ENCODE measurements around the gene SLAMF8. TPM values are rescaled to one million over a fixed set of nuclear protein-coding genes. Genes with fewer than 3 reads are reported as not detected.
A peak's percentile ranks its signal among the peaks of the same experiment; 100 is the strongest.

The SLAMF8 gene
- total and polyA plus RNA-seq, 7 experiments from 2014 or later, result 0.27 to 1.7 (median 1.3) TPM; not detected in 2

DNA sequence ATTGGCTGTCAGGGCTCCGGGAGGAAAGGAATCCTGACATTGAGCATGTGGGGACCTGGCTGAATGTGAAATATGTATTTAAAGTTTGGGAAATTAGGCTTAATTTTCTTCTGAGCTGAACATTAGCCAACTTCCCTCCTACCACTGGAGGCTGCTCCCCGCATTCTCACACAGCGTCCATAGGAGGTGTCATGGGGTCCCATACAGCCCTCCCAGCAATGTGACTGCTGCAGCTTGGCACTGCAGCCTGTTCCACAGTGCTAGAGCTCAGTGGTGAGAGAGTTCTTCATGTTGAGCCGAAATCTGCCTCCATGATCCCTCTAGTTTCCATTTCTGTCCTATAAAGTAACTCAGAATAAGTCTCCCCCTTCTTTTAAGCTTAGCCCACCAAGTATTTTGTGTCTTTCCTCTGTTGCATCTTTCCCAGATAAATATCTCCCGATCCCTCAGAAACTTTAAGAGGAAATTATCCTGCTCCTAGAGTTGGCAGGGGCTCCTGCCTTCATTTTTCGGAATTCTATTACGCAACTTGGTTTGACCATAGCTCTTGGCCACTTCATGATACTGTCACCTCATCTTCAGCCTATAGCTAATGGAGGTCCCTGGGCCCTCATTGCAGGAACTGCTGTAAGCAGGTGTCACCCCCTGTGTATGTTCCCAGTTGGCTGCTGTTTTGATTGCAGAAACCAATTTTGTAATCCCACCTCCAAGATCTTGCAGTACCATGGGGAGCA is 22.6 kb upstream of the SLAMF8 start:
- intact Hi-C loops (cut with micrococcal nuclease), result no loop called here
- no peaks in the 10 kb centered on the region for H3K27me3 ChIP-seq (ENCODE audit: control insufficient read depth in 2 of 2, insufficient read depth in 2 of 2, low read length in 2 of 2)
- Mint-ChIP-seq H3K4me1 (peaks cover 13 to 31% (median 16%) of the 10 kb centered on the region in 7 donors), H3K36me3 (no peaks in the 10 kb centered on the region), H3K4me3 (peak overlapping the region in 2 of 10 donors; percentile 1 to 63), H3K27me3 (peaks cover 0 to 76% (median 8%) of the 10 kb centered on the region in 5 donors), H3K9me3 (peaks cover 0 to 3% (median 0%) of the 10 kb centered on the region in 11 donors), H3K27ac (no peak overlapping the region)
- no peaks in the 10 kb centered on the region for H3K36me3 ChIP-seq (ENCODE audit: control insufficient read depth in 2 of 3, insufficient read depth in 3 of 3, low read length in 3 of 3)
- ChIA-PET CTCF (interaction anchor here (12.2 kb wide), 1 partner anchor 89 kb away, joined by 226 read pairs; no protein-coding TSS in a partner anchor), POLR2A (interaction anchor here (0.5 kb wide), 1 partner anchor 223 kb away, joined by 3 read pairs; no protein-coding TSS in a partner anchor)
- DNase-seq, result no peak
- no peak overlapping the region for H3K27ac ChIP-seq (ENCODE audit: low read depth, low read length)
- H3K9me3 ChIP-seq (ENCODE audit: control insufficient read depth in 2 of 3, low read length in 3 of 3), result no peaks in the 10 kb centered on the region
- H3K4me3 ChIP-seq (ENCODE audit: low read length), result no peak overlapping the region
- no peak for ATAC-seq
- peaks cover 8 to 71% of the 10 kb centered on the region in 2 donors for H3K4me1 ChIP-seq (ENCODE audit: control insufficient read depth in 2 of 2, insufficient read depth in 2 of 2, low read length in 2 of 2)

DNA sequence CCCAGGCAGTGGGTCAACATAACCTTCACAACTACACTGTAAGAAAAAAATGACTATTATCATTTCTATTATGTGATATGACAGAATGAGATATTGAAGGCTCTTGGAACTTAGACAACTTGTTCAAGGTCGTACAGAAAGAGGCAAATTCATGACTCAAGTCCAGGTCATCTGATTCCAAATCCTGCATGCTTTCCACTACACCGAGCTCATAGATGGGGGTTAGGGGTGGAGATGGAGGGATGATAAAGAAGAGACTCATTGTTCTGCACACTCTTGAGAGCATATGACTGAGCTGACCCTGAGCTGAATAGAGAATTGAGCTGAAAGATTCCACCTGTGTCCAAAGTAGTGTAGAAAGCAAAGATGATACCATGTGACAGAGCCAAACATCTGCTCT is 21.7 kb upstream of the SLAMF8 start:
- H3K9me3 Mint-ChIP-seq, result peaks cover 0 to 3% (median 0%) of the 10 kb centered on the region in 11 donors
- Histone ChIP-seq H3K27ac (ENCODE audit: low read depth, low read length) (no peak overlapping the region), H3K4me3 (ENCODE audit: low read length) (no peak overlapping the region), H3K9me3 (ENCODE audit: control insufficient read depth in 2 of 3, low read length in 3 of 3) (no peaks in the 10 kb centered on the region), H3K36me3 (ENCODE audit: control insufficient read depth in 2 of 3, insufficient read depth in 3 of 3, low read length in 3 of 3) (no peaks in the 10 kb centered on the region), H3K4me1 (ENCODE audit: control insufficient read depth in 2 of 2, insufficient read depth in 2 of 2, low read length in 2 of 2) (peaks cover 6 to 63% of the 10 kb centered on the region in 2 donors), H3K27me3 (ENCODE audit: control insufficient read depth in 2 of 2, insufficient read depth in 2 of 2, low read length in 2 of 2) (no peaks in the 10 kb centered on the region)
- no peaks in the 10 kb centered on the region for H3K36me3 Mint-ChIP-seq
- POLR2A ChIA-PET, result interaction anchor here (0.5 kb wide), 1 partner anchor 222 kb away, joined by 3 read pairs; no protein-coding TSS in a partner anchor
- DNase-seq (no peak), ATAC-seq (no peak)
- peak overlapping the region in 1 of 9 donors; percentile 28 for H3K27ac Mint-ChIP-seq
- CTCF ChIA-PET, result interaction anchor here (12.2 kb wide), 1 partner anchor 88 kb away, joined by 226 read pairs; no protein-coding TSS in a partner anchor
- intact Hi-C loops (cut with micrococcal nuclease), result no loop called here
- H3K4me1 Mint-ChIP-seq, result peaks cover 10 to 26% (median 12%) of the 10 kb centered on the region in 7 donors
- H3K4me3 Mint-ChIP-seq, result no peak overlapping the region
- peaks cover 0 to 74% (median 8%) of the 10 kb centered on the region in 5 donors for H3K27me3 Mint-ChIP-seq

DNA sequence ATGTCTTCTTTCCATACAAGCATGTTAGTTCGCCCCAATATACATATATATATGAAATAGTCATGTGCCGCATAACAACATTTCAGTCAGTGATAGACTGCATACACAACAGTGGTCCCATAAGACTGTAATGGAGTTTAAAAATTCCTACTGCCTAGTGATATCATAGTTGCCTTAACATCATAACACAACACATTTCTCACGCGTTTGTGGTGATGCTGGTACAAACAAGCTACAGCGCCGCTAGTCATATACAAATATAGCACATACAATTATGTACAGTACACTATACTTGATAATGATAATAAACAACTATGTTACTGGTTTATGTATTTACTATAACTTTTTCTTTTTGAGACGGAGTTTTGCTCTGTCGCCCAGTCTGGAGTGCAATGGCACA is 10.7 kb upstream of the SLAMF8 start:
- H3K27me3 Mint-ChIP-seq, result peaks cover 0 to 39% (median 0%) of the 10 kb centered on the region in 5 donors
- H3K9me3 ChIP-seq (ENCODE audit: control insufficient read depth in 2 of 3, low read length in 3 of 3), result no peaks in the 10 kb centered on the region
- ChIA-PET CTCF (no interaction called here), POLR2A (no interaction called here)
- no peak overlapping the region for H3K4me3 ChIP-seq (ENCODE audit: low read length)
- DNase-seq (no peak), ATAC-seq (no peak)
- no peaks in the 10 kb centered on the region for H3K27me3 ChIP-seq (ENCODE audit: control insufficient read depth in 2 of 2, insufficient read depth in 2 of 2, low read length in 2 of 2)
- no peaks in the 10 kb centered on the region for H3K9me3 Mint-ChIP-seq
- no peak overlapping the region for H3K27ac Mint-ChIP-seq
- H3K4me1 ChIP-seq (ENCODE audit: control insufficient read depth in 2 of 2, insufficient read depth in 2 of 2, low read length in 2 of 2), result no peaks in the 10 kb centered on the region
- H3K36me3 ChIP-seq (ENCODE audit: control insufficient read depth in 2 of 3, insufficient read depth in 3 of 3, low read length in 3 of 3), result no peaks in the 10 kb centered on the region
- no peaks in the 10 kb centered on the region for H3K36me3 Mint-ChIP-seq
- H3K4me3 Mint-ChIP-seq, result no peak overlapping the region
- intact Hi-C loops (cut with micrococcal nuclease), result no loop called here
- H3K27ac ChIP-seq (ENCODE audit: low read depth, low read length), result no peak overlapping the region
- H3K4me1 Mint-ChIP-seq, result peaks cover 0 to 5% (median 0%) of the 10 kb centered on the region in 7 donors

DNA sequence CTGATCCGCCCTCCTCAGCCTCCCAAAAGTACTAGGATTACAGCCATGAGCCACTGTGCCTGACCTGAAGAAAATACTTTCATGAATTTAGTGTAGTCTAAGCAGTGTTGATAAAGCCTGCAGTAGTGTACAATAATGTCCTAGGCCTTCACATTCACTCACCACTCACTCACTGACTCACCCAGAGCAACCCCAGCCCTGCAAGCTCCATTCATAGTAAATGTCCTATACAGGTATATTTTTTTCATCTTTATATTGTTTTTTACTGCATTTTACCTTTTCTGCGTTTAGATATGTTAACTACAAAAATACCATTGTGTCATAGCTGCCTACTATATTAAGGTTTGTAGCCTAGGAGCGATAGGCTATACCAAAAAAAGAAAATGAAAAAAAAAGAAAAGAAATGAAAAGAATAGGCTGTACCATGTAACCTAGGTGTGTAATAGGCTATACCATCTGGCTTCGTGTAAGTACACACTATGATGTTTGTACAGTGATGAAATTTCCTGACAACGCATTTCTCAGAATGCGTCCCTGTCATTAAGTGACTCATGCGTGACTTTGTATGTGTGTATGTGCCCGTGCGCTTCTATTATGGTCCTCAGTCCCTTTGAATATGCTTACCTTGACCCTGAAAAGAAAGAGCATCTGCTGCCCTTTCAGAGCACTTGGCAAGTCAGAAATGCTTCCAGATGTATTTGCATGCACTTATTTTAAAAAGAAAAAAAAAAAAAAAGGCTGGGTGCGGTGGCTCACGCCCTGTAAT is 9.2 kb upstream of the SLAMF8 start:
- POLR2A ChIA-PET, result no interaction called here

DNA sequence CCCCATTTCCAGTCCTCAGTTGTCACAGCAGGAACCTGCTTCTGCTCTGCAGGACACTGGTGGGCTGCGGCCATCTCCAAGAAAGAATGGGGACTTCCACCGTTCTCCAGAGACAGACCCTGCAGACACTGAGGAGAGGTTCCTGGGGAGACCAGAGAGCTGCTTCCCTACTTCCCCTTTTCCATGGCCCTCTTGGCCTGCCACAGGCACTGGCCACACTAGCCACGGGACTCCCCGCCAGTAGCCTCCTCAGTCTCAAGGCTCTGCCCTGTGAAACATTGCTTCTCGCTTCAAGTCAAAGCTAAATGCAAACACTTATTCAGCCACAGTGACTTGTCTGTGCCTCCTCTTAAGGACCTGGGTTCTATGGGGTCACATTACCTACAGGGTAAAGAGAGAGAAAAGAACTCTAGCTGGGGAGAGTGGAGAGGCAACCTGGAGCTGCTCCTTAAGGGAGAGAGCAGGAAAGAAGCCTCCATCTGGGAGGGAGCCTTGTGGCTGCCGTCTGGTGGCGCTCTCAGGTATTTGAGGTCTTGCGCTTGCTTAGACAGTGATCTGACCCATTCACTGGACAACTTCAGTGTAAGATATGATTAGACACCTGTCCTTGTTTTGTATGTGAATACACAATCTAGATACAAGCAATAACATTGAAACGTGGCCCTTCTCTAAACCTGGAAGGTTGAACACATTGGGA is 5.4 kb upstream of the SLAMF8 start:
- peaks cover 14 to 32% (median 18%) of the 10 kb centered on the region in 7 donors for H3K4me1 Mint-ChIP-seq
- ATAC-seq, result peak; percentile 37
- no peak overlapping the region for H3K27ac ChIP-seq (ENCODE audit: low read depth, low read length)
- ChIA-PET CTCF (interaction anchor here (0.7 kb wide), 1 partner anchor 22 kb away, joined by 3 read pairs; no protein-coding TSS in a partner anchor), POLR2A (no interaction called here)
- no peaks in the 10 kb centered on the region for H3K9me3 Mint-ChIP-seq
- peaks cover 0 to 7% (median 0%) of the 10 kb centered on the region in 5 donors for H3K36me3 Mint-ChIP-seq
- peaks cover 0 to 58% (median 0%) of the 10 kb centered on the region in 5 donors for H3K27me3 Mint-ChIP-seq
- intact Hi-C loops (cut with micrococcal nuclease), result no loop called here
- H3K27ac Mint-ChIP-seq, result no peak overlapping the region
- no peaks in the 10 kb centered on the region for H3K36me3 ChIP-seq (ENCODE audit: control insufficient read depth in 2 of 3, insufficient read depth in 3 of 3, low read length in 3 of 3)
- no peak overlapping the region for H3K4me3 Mint-ChIP-seq
- no peaks in the 10 kb centered on the region for H3K9me3 ChIP-seq (ENCODE audit: control insufficient read depth in 2 of 3, low read length in 3 of 3)
- H3K27me3 ChIP-seq (ENCODE audit: control insufficient read depth in 2 of 2, insufficient read depth in 2 of 2, low read length in 2 of 2), result no peaks in the 10 kb centered on the region
- H3K4me1 ChIP-seq (ENCODE audit: control insufficient read depth in 2 of 2, insufficient read depth in 2 of 2, low read length in 2 of 2), result peaks cover 12 to 28% of the 10 kb centered on the region in 2 donors
- DNase-seq, result no peak
- H3K4me3 ChIP-seq (ENCODE audit: low read length), result no peak overlapping the region

More for the DNA sequence above, 9.2 kb upstream of the SLAMF8 start:
- no peaks in the 10 kb centered on the region for H3K36me3 ChIP-seq (ENCODE audit: control insufficient read depth in 2 of 3, insufficient read depth in 3 of 3, low read length in 3 of 3)
- H3K4me1 ChIP-seq (ENCODE audit: control insufficient read depth in 2 of 2, insufficient read depth in 2 of 2, low read length in 2 of 2), result no peaks in the 10 kb centered on the region
- intact Hi-C loops (cut with micrococcal nuclease), result no loop called here
- Mint-ChIP-seq H3K9me3 (no peaks in the 10 kb centered on the region), H3K4me3 (no peak overlapping the region), H3K27ac (no peak overlapping the region), H3K27me3 (peaks cover 0 to 39% (median 0%) of the 10 kb centered on the region in 5 donors), H3K4me1 (peaks cover 0 to 5% (median 0%) of the 10 kb centered on the region in 7 donors), H3K36me3 (no peaks in the 10 kb centered on the region)
- H3K4me3 ChIP-seq (ENCODE audit: low read length), result no peak overlapping the region
- no peaks in the 10 kb centered on the region for H3K27me3 ChIP-seq (ENCODE audit: control insufficient read depth in 2 of 2, insufficient read depth in 2 of 2, low read length in 2 of 2)
- ATAC-seq (no peak), DNase-seq (no peak)
- no peak overlapping the region for H3K27ac ChIP-seq (ENCODE audit: low read depth, low read length)
- no peaks in the 10 kb centered on the region for H3K9me3 ChIP-seq (ENCODE audit: control insufficient read depth in 2 of 3, low read length in 3 of 3)
- CTCF ChIA-PET, result interaction anchor here (1.1 kb wide), 1 partner anchor 18 kb away, joined by 3 read pairs; no protein-coding TSS in a partner anchor

DNA sequence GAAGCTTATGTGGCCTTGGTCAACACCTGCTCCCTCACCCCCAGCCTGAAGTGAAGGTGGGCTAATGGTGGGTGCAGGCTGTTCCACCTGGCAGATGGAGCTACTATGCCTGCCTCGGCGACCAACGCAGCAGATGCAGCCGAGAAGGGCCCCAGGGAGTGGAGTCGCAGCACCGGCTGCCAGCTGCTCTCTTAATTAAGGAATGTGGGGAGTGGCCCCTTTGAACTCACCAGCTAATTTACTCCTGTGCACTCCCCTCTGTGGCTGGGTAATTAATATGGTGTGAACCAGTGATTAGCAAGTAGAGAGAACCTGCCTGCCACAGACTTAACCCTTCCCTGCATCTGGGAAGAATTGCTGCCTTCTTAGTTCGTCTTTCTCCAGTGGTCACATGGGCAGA is 3.3 kb upstream of the SLAMF8 start:
- no peaks in the 10 kb centered on the region for H3K27me3 ChIP-seq (ENCODE audit: control insufficient read depth in 2 of 2, insufficient read depth in 2 of 2, low read length in 2 of 2)
- Mint-ChIP-seq H3K27ac (no peak overlapping the region), H3K36me3 (peaks cover 0 to 22% (median 0%) of the 10 kb centered on the region in 5 donors), H3K4me3 (no peak overlapping the region), H3K4me1 (peaks cover 34 to 53% (median 39%) of the 10 kb centered on the region in 7 donors), H3K27me3 (peaks cover 0 to 55% (median 0%) of the 10 kb centered on the region in 5 donors), H3K9me3 (peaks cover 0 to 11% (median 0%) of the 10 kb centered on the region in 11 donors)
- ATAC-seq (no peak), DNase-seq (no peak)
- CTCF ChIA-PET, result no interaction called here
- no peaks in the 10 kb centered on the region for H3K36me3 ChIP-seq (ENCODE audit: control insufficient read depth in 2 of 3, insufficient read depth in 3 of 3, low read length in 3 of 3)
- intact Hi-C loops (cut with micrococcal nuclease), result no loop called here
- H3K27ac ChIP-seq (ENCODE audit: low read depth, low read length), result no peak overlapping the region
- POLR2A ChIA-PET, result no interaction called here
- peaks cover 0 to 7% (median 0%) of the 10 kb centered on the region in 3 experiments for H3K9me3 ChIP-seq (ENCODE audit: control insufficient read depth in 2 of 3, low read length in 3 of 3)
- no peak overlapping the region for H3K4me3 ChIP-seq (ENCODE audit: low read length)
- H3K4me1 ChIP-seq (ENCODE audit: control insufficient read depth in 2 of 2, insufficient read depth in 2 of 2, low read length in 2 of 2), result peaks cover 31 to 48% of the 10 kb centered on the region in 2 donors
